Spleen (tissue), 11 donors: Measurements from ENCODE around the gene TBC1D9B. TPM values are rescaled to one million over a fixed set of nuclear protein-coding genes. Genes with fewer than 3 reads are reported as not detected.

ENCODE experiments used
- DNase-seq: peaks from one replicate; pipeline ENCODE4 v3.0.0-alpha.2; 2020
- H3K27ac ChIP-seq, 8 donors: fragments of 200-600 bp; sonication (generic) in 7 of 8; 1 replicate in 4 of 8; 2 replicates in 4 of 8; pipeline versions ENCODE4 v1.5.0 to v1.8.0; 2016 to 2021; ENCODE audit warnings: inconsistent platforms in 4 of 8, mild to moderate bottlenecking in 4 of 8, moderate library complexity in 1 of 8
- H3K27me3 ChIP-seq, 7 donors: fragments of 200-600 bp; sonication (generic) in 6 of 7; replicated peaks in 1 of 7; 1 replicate in 4 of 7; 2 replicates in 3 of 7; pipeline versions ENCODE4 v1.5.0 to v1.8.0; 2016 to 2021; ENCODE audit warnings: inconsistent platforms in 3 of 7, mild to moderate bottlenecking in 1 of 7
- H3K36me3 ChIP-seq, 6 donors: fragments of 200-600 bp; sonication (generic) in 5 of 6; 1 replicate in 4 of 6; 2 replicates in 2 of 6; pipeline versions ENCODE4 v1.5.0 to v1.8.0; 2016 to 2021; ENCODE audit warnings: inconsistent platforms in 2 of 6
- H3K4me1 ChIP-seq, 6 donors: fragments of 200-600 bp; sonication (generic) in 5 of 6; 1 replicate in 3 of 6; 2 replicates in 3 of 6; pipeline versions ENCODE4 v1.5.0 to v1.8.0; 2016 to 2021; ENCODE audit warnings: inconsistent platforms in 3 of 6
- H3K4me3 ChIP-seq, 8 donors: fragments of 200-600 bp; sonication (generic) in 7 of 8; 1 replicate in 4 of 8; 2 replicates in 4 of 8; pipeline versions ENCODE4 v1.5.0 to v1.8.0; 2016 to 2021; ENCODE audit warnings: inconsistent platforms in 4 of 8, mild to moderate bottlenecking in 4 of 8, moderate library complexity in 2 of 8
- H3K9me3 ChIP-seq, 8 donors: fragments of 200-600 bp; sonication (generic) in 7 of 8; 1 replicate in 4 of 8; 2 replicates in 4 of 8; pipeline versions ENCODE4 v1.5.0 to v1.8.0; 2016 to 2021; ENCODE audit warnings: inconsistent platforms in 4 of 8
- CTCF ChIP-seq, 11 experiments: fragments of 200-600 bp in 7 of 11; fragments of 450-650 bp in 4 of 11; sonication (generic) in 4 of 11; IDR thresholded peaks in 8 of 11; conservative IDR thresholded peaks in 3 of 11; 1 replicate in 7 of 11; 2 replicates in 4 of 11; pipeline versions ENCODE4 v1.4.0 to v1.8.0; 2016 to 2021; ENCODE audit warnings: antibody characterized with exemption in 11 of 11, inconsistent platforms in 4 of 11, mild to moderate bottlenecking in 1 of 11
- POLR2A ChIP-seq, 3 donors: fragments of 450-650 bp; IDR thresholded peaks; one replicate each; pipeline ENCODE4 v1.5.1; 2017; ENCODE audit warnings: antibody characterized with exemption in 3 of 3, mild to moderate bottlenecking in 1 of 3
- POLR2AphosphoS5 ChIP-seq, 3 donors: sonication (generic); formaldehyde crosslinking; IDR thresholded peaks; one replicate each; pipeline ENCODE4 v1.5.1; 2017; ENCODE audit warnings: antibody characterized with exemption in 3 of 3
- WGBS, 5 donors: extraction: QIAGEN DNeasy Blood & Tissue Kit in 3 of 5; methylation state at CpG; one replicate each; pipeline versions ENCODE4 v1.1.5 to v1.1.7; 2013 to 2018; 5-methylcytosine and 5-hydroxymethylcytosine counted together
- intact Hi-C: fragments of 100-400 bp; cut with DNase I; formaldehyde crosslinking; loops from one replicate; pipeline ENCODE4 v1.15.0; 2023; ENCODE audit warnings: low total_unique reads
- polyA plus RNA-seq, 3 donors: library from polyadenylated mRNA; stranded (reverse); fragments of 200-250 nt; gene quantifications; one replicate each; pipeline ENCODE4 v1.2.1, GENCODE V29; 2013
- total RNA-seq, 7 donors: library from RNA; depleted of rRNA in 3 of 7; stranded (reverse); fragments of >200 nt in 3 of 7; fragmentation: NEBNext Ultra II Directional in 4 of 7; extraction: Animal tissue kit (Norgen Biotek cat#: 25700) in 4 of 7; gene quantifications; one replicate each; pipeline versions ENCODE4 v1.1.0 to v1.2.1, GENCODE V29; 2016 to 2021
- donor health status: healthy with polysubstance abuse.
- donor health status: DM: no; HTN: no; CAD: no; lungs with moderate emphysema.
- donor health status: DM: no; HTN: no; CAD: no.
- donor health status: Bipolar disorder and iron deficiency.
- donor health status: healthy.
- donor health status: DM: no; HTN: no; CAD: no.
- donor health status: DM: yes; HTN: yes; CAD: no.

Gene TBC1D9B
- total and polyA plus RNA-seq, 10 donors: 29.5 to 140 (median 109) TPM

- WGBS, 5 donors: 82 to 89% (median 86%) methylated on average over 6 to 16 of the region's 16 CpGs
- H3K9me3 ChIP-seq: no peaks in the 10 kb centered on the region
- peak; percentile 81 for DNase-seq
- H3K27me3 ChIP-seq: no peaks in the 10 kb centered on the region
- H3K27ac ChIP-seq: peak overlapping the region; percentile 49 to 89 (median 71)
- TF ChIP-seq CTCF (IDR thresholded peaks at IDR 0.05 in 8 of 11, conservative IDR thresholded peaks at IDR 0.05 in 3 of 11): peak in 1 of 11 experiments; percentile 11
- no peak for TF ChIP-seq POLR2AphosphoS5 (IDR thresholded peaks at IDR 0.05)
- no peak for TF ChIP-seq POLR2A (IDR thresholded peaks at IDR 0.05)
- H3K36me3 ChIP-seq: peaks cover 0 to 15% (median 9%) of the 10 kb centered on the region in 6 donors
- intact Hi-C loops: loop anchor here (5.0 kb wide), 1 partner anchor 101 kb away; the partner anchor contains the start of gene MGAT4B
- peaks cover 11 to 37% (median 27%) of the 10 kb centered on the region in 6 donors for H3K4me1 ChIP-seq
- peak overlapping the region in 4 of 8 donors; percentile 55 to 82 (median 62) for H3K4me3 ChIP-seq
Measured at GRCh38 chr5:179908528-179908927, 831 bp upstream of the TBC1D9B start.

- Histone ChIP-seq H3K27ac (peak overlapping the region in 6 of 8 donors; percentile 1 to 89 (median 72)), H3K4me1 (peaks cover 11 to 40% (median 29%) of the 10 kb centered on the region in 6 donors), H3K36me3 (peaks cover 0 to 31% (median 18%) of the 10 kb centered on the region in 6 donors), H3K27me3 (no peaks in the 10 kb centered on the region), H3K4me3 (peak overlapping the region; percentile 38 to 82 (median 56)), H3K9me3 (no peaks in the 10 kb centered on the region)
- intact Hi-C loops: loop anchor here (5.0 kb wide), 1 partner anchor 100 kb away; the partner anchor contains the start of gene MGAT4B
- TF ChIP-seq CTCF (IDR thresholded peaks at IDR 0.05 in 8 of 11, conservative IDR thresholded peaks at IDR 0.05 in 3 of 11) (no peak), POLR2A (IDR thresholded peaks at IDR 0.05) (no peak), POLR2AphosphoS5 (IDR thresholded peaks at IDR 0.05) (no peak)
- peak; percentile 85 for DNase-seq
- WGBS, 5 donors: 17 to 22% (median 20%) methylated on average over 29 to 50 of the region's 50 CpGs
Measured at GRCh38 chr5:179906795-179907555, 722 bp downstream of the TBC1D9B start.

- WGBS, 5 donors: 76 to 84% (median 81%) methylated on average over 24 of the region's 24 CpGs
- H3K36me3 ChIP-seq: peaks cover 0 to 37% (median 19%) of the 10 kb centered on the region in 6 donors
- intact Hi-C loops: loop anchor here (5.0 kb wide), 1 partner anchor 99 kb away; the partner anchor contains the start of gene MGAT4B
Measured at GRCh38 chr5:179906294-179906794, 1.4 kb downstream of the TBC1D9B start.

More at GRCh38 chr5:179906294-179906794, 1.4 kb downstream of the TBC1D9B start:
- peaks cover 14 to 45% (median 34%) of the 10 kb centered on the region in 6 donors for H3K4me1 ChIP-seq
- H3K27ac ChIP-seq: peak overlapping the region in 4 of 8 donors; percentile 1 to 89 (median 78)
- TF ChIP-seq CTCF (IDR thresholded peaks at IDR 0.05 in 8 of 11, conservative IDR thresholded peaks at IDR 0.05 in 3 of 11): no peak
- no peak for TF ChIP-seq POLR2A (IDR thresholded peaks at IDR 0.05)
- TF ChIP-seq POLR2AphosphoS5 (IDR thresholded peaks at IDR 0.05): no peak
- no peaks in the 10 kb centered on the region for H3K9me3 ChIP-seq
- no peaks in the 10 kb centered on the region for H3K27me3 ChIP-seq
- H3K4me3 ChIP-seq: peak overlapping the region in 5 of 8 donors; percentile 55 to 82 (median 59)
- DNase-seq: peak; percentile 66
